ENCODE results near the gene CYP1A1. TPM values are rescaled to one million over a fixed set of nuclear protein-coding genes. Genes with fewer than 3 reads are reported as not detected.

CYP1A1 gene
- total RNA-seq, 1 donor from 2014 or later: 0.27 TPM

DNA sequence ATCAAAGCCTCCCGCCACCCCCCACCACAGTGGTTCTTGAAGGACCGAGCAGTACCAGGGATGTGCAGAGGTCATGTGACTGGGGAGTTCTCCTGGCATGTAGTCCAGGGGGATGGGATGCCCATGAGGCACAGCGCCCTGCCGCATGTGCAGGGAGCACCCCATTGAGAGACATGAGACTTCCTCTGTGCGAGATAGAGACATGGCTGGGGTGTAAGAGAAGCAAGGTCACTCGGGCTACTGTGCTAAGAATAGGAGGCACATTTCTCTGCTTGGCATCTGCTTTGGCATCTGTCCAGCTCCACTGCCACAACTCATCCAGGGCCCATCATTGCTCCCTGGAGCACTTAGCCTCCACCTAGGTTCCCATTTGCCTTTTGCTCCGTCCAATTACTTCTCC lies 2.4 kb upstream of the CYP1A1 start:
- H3K9me3 Mint-ChIP-seq (ENCODE audit: low read depth): no peaks in the 10 kb centered on the region
- no peak overlapping the region for H3K4me3 Mint-ChIP-seq (ENCODE audit: unreplicated experiment)
- H3K27ac Mint-ChIP-seq (ENCODE audit: unreplicated experiment): no peak overlapping the region
- no peak for DNase-seq (ENCODE audit: low spot score)
- H3K4me1 Mint-ChIP-seq (ENCODE audit: low read depth): peaks cover 20% of the 10 kb centered on the region
- H3K27me3 Mint-ChIP-seq (ENCODE audit: low read depth): peaks cover 5% of the 10 kb centered on the region
- no peaks in the 10 kb centered on the region for H3K36me3 Mint-ChIP-seq (ENCODE audit: low read depth)
- TF ChIP-seq, protein P1, sequence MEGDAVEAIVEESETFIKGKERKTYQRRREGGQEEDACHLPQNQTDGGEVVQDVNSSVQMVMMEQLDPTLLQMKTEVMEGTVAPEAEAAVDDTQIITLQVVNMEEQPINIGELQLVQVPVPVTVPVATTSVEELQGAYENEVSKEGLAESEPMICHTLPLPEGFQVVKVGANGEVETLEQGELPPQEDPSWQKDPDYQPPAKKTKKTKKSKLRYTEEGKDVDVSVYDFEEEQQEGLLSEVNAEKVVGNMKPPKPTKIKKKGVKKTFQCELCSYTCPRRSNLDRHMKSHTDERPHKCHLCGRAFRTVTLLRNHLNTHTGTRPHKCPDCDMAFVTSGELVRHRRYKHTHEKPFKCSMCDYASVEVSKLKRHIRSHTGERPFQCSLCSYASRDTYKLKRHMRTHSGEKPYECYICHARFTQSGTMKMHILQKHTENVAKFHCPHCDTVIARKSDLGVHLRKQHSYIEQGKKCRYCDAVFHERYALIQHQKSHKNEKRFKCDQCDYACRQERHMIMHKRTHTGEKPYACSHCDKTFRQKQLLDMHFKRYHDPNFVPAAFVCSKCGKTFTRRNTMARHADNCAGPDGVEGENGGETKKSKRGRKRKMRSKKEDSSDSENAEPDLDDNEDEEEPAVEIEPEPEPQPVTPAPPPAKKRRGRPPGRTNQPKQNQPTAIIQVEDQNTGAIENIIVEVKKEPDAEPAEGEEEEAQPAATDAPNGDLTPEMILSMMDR (IDR thresholded peaks at IDR 0.05): no peak

DNA sequence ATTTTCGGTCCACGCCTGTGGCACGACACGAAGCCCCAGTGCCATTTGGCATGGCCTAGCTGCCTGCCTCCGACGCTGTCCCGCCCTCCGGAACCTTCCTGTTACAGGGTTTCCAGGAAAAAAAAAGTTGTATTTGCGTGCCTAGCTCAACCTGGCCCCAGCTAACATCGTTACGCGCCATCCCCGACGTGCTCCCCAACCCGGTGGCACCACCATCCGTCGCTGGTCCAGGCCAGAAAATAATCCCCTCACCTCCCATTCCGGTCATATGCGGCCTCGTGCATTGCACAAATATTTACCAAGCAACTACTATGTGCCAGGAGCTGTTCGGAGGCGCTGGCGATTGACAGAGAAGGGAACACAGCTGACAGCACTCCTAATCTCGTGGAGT lies 1.4 kb upstream of the CYP1A1 start:
- DNase-seq (ENCODE audit: low spot score): no peak
- no peaks in the 10 kb centered on the region for H3K9me3 Mint-ChIP-seq (ENCODE audit: low read depth)
- TF ChIP-seq, protein P1 (IDR thresholded peaks at IDR 0.05): no peak
- H3K4me1 Mint-ChIP-seq (ENCODE audit: low read depth): peaks cover 20% of the 10 kb centered on the region
- H3K27me3 Mint-ChIP-seq (ENCODE audit: low read depth): peaks cover 3% of the 10 kb centered on the region
- peak overlapping the region; percentile 51 for H3K4me3 Mint-ChIP-seq (ENCODE audit: unreplicated experiment)
- H3K27ac Mint-ChIP-seq (ENCODE audit: unreplicated experiment): no peak overlapping the region
- H3K36me3 Mint-ChIP-seq (ENCODE audit: low read depth): no peaks in the 10 kb centered on the region

DNA sequence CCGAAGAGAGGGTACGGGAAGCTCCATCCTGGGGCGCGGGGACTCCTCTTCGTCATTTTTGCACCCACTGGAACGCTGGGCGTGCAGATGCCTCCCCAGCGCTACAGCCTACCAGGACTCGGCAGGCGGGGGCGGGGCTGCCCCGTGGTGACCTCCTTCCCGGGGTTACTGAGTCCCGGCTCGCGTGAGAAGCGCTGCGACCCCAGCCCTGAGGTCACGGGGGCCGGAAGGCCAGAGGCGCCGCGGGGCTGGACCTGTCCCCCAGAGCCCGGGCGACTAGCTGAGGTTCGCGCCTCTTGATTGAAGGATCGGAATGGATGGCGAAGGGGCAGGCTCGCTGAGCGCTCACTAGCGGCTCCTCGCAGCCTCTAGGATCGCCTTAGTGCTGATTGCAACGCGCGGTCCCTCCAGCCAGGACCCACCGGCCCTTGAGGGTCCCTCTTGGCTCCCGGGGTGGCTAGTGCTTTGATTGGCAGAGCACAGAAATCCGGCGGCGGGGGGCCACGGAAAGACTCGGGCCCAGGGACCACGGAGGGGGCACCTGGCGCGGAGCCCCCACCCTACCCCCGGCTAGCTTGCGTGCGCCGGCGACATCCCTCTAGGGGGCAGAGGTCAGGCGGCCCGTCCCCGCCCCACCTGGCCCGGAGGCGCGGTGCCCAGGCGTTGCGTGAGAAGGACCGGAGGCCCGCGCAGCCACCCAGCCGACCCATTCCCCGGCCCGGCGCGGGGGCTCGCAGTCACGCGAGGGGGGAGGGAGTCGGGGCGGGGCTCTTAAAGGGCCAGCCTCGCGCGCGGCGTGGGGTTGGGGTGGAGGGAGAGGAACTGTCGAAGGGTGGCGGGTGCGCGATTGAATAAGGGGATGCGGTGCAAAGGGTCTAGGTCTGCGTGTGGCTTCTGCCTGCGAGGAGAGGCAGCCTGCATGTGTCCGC lies 781 bp upstream of the CYP1A1 start:
- Mint-ChIP-seq H3K4me3 (ENCODE audit: unreplicated experiment) (peak overlapping the region; percentile 68), H3K27me3 (ENCODE audit: low read depth) (peaks cover 1% of the 10 kb centered on the region), H3K27ac (ENCODE audit: unreplicated experiment) (no peak overlapping the region), H3K9me3 (ENCODE audit: low read depth) (no peaks in the 10 kb centered on the region), H3K36me3 (ENCODE audit: low read depth) (no peaks in the 10 kb centered on the region), H3K4me1 (ENCODE audit: low read depth) (peaks cover 20% of the 10 kb centered on the region)
- TF ChIP-seq, protein P1 (IDR thresholded peaks at IDR 0.05): peak; percentile 24
- DNase-seq (ENCODE audit: low spot score): no peak

DNA sequence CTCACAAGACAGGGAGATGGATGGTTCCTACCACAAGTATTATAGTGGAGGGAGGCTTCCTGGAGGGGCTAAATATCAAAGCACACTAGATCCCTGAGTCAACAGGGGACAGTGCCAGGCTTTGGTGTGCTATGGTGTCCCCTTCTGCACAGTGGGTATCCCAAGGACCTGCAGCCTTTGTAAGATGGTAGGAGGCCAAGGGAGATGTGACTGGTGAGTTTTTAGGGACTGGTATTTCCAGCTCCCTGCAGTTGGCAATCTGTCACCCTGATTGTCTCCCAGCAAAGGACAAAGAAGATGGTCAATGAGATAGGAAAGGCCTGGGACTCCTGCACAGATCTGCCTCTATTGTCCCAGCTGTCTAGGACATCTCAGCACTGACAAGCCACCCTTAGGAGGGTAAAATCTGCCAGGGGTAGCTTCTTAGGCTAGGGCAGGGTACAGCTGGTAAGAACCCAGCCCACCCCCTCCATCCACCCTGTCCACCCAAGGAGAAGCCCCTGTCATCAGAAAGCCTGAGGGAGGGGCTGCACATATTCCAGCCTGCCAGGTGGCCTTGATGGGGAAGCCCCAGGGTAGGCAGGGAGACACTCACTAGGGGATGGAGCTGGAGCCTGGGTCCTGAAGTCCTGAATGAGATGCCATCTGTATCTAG lies 631 bp downstream of the CYP1A1 start:
- TF ChIP-seq, protein P1 (IDR thresholded peaks at IDR 0.05): no peak
- H3K27ac Mint-ChIP-seq (ENCODE audit: unreplicated experiment): no peak overlapping the region
- no peaks in the 10 kb centered on the region for H3K27me3 Mint-ChIP-seq (ENCODE audit: low read depth)
- H3K4me1 Mint-ChIP-seq (ENCODE audit: low read depth): peaks cover 20% of the 10 kb centered on the region
- H3K4me3 Mint-ChIP-seq (ENCODE audit: unreplicated experiment): peak overlapping the region; percentile 68
- DNase-seq (ENCODE audit: low spot score): no peak
- H3K36me3 Mint-ChIP-seq (ENCODE audit: low read depth): no peaks in the 10 kb centered on the region
- no peaks in the 10 kb centered on the region for H3K9me3 Mint-ChIP-seq (ENCODE audit: low read depth)

DNA sequence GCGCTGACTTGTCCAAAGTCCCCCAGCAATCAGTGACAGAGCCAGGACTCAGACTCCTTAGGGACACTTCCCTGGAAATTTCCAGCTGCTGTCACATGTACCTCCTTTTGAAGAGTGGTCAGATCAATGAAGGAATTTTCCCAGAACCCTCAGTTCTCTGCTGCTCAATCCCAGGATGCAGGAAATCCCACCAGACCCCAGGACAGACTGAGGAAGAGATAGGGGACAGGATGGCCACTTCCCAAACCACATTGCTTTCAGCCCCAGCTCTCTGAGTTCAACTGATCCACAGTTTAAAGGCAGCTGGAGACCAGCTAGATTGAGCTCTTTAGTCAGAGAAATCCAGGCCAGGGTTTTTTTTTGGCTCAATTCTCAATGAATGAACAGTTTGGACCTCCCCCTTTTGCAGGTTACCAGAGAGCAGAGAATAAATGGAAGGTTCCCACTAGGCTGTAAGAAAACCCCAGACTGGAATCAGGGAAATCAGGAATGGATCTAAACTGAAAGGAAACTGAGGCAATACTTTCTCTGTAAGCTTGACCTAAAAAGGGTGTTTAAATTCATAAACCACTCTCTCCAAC lies 1.5 kb downstream of the CYP1A1 start:
- H3K4me3 Mint-ChIP-seq (ENCODE audit: unreplicated experiment): no peak overlapping the region
- no peak overlapping the region for H3K27ac Mint-ChIP-seq (ENCODE audit: unreplicated experiment)
- DNase-seq (ENCODE audit: low spot score): no peak
- no peaks in the 10 kb centered on the region for H3K36me3 Mint-ChIP-seq (ENCODE audit: low read depth)
- H3K4me1 Mint-ChIP-seq (ENCODE audit: low read depth): peaks cover 20% of the 10 kb centered on the region
- no peaks in the 10 kb centered on the region for H3K27me3 Mint-ChIP-seq (ENCODE audit: low read depth)
- no peaks in the 10 kb centered on the region for H3K9me3 Mint-ChIP-seq (ENCODE audit: low read depth)
- TF ChIP-seq, protein P1 (IDR thresholded peaks at IDR 0.05): no peak
